Activated CD8-positive, alpha-beta T cell treated with anti-CD3 and anti-CD28 coated beads, Interleukin-2, amount 10 ng/mL, durations not matched to agents 7 days and 5 days (primary cell): ENCODE data around the gene DTX3L. TPM values are rescaled to one million over a fixed set of nuclear protein-coding genes. Genes with fewer than 3 reads are reported as not detected.
"Not testable (repeated sequence)": the region's sequence is repeated elsewhere in the genome, so short reads cannot be mapped to it uniquely, and the experiment has no call there.

Experiments
- ATAC-seq: fragments of 150-1000 bp; cut with Tn5 transposase; one replicate; pipeline ENCODE4 v1.10.0; 2021; ENCODE audit warnings: moderate library complexity
- CTCF ChIA-PET: fragments of 350-600 bp; sonication (Branson Sonifier 250); formaldehyde crosslinking; loops from one replicate; lab custom pipeline; 2021; ENCODE audit warnings: antibody characterized with exemption; lab: Charles Lee
- POLR2A ChIA-PET: fragments of 350-600 bp; sonication (Branson Sonifier 250); formaldehyde crosslinking; loops from one replicate; lab custom pipeline; 2021; ENCODE audit warnings: antibody characterized with exemption; lab: Charles Lee
- DNase-seq: peaks from one replicate; pipeline ENCODE4 v3.0.0-alpha.2; 2020
- H3K27ac Mint-ChIP-seq: one replicate; pipeline ENCODE4 v1.8.0; 2021; ENCODE audit warnings: mild to moderate bottlenecking, mixed read lengths
- H3K27me3 Mint-ChIP-seq: one replicate; pipeline ENCODE4 v1.8.0; 2021; ENCODE audit warnings: low read depth, mixed read lengths
- H3K36me3 Mint-ChIP-seq: one replicate; pipeline ENCODE4 v1.8.0; 2021; ENCODE audit warnings: low read depth, mixed read lengths
- H3K4me1 Mint-ChIP-seq: one replicate; pipeline ENCODE4 v1.8.0; 2021; ENCODE audit warnings: low read depth, mixed read lengths
- H3K4me3 Mint-ChIP-seq: one replicate; pipeline ENCODE4 v1.8.0; 2021; ENCODE audit warnings: mild to moderate bottlenecking, mixed read lengths
- H3K9me3 Mint-ChIP-seq: one replicate; pipeline ENCODE4 v1.8.0; 2022; ENCODE audit warnings: mixed read lengths; ENCODE audit not compliant: insufficient read depth
- total RNA-seq, 2 experiments: library from RNA; stranded (reverse); gene quantifications; one replicate each; pipeline ENCODE4 v1.2.3, GENCODE V29; 2021

Gene DTX3L
- total RNA-seq, 2 experiments from 2014 or later, result 124 to 127 TPM

GRCh38 chr3:122562923-122563716, 1.0 kb upstream of the DTX3L start:
- Mint-ChIP-seq H3K27ac (peak overlapping the region; percentile 99), H3K4me3 (peak overlapping the region; percentile 98), H3K36me3 (peaks cover 75% of the 10 kb centered on the region), H3K27me3 (no peaks in the 10 kb centered on the region), H3K9me3 (no peaks in the 10 kb centered on the region), H3K4me1 (peaks cover 56% of the 10 kb centered on the region)
- CTCF ChIA-PET, result interaction anchor here (1.1 to 11.0 kb wide), 4 partner anchors 116 to 170 kb away, joined by 3 to 248 read pairs (median 10); partner anchors contain the start of genes PARP14 and WDR5B
- DNase-seq, result peak; percentile 30
- POLR2A ChIA-PET, result interaction anchor here (0.6 to 5.5 kb wide), 5 partner anchors 9 to 147 kb away, joined by 3 to 101 read pairs (median 6); partner anchors contain the start of genes PARP14 and WDR5B
- ATAC-seq, result no peak

DNA sequence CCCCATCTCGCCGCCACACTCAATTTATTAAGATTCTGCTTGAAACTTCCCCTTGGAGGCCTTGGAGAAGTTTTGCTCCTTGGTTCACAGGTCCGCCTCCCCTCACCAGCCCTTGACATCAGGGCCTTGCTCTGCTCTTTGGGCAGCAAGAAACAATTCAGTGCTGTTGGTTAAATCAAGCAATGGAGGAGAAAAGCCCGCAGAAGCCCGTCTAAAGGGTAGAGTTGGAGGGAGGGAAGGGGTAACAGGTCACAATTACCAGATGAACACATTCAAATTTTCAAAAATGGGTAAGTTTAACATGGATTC, 467 bp upstream of the DTX3L start:
- peak overlapping the region; percentile 99 for H3K27ac Mint-ChIP-seq
- peaks cover 61% of the 10 kb centered on the region for H3K4me1 Mint-ChIP-seq
- ATAC-seq (peak; percentile 12), DNase-seq (peak; percentile 40)
- CTCF ChIA-PET, result interaction anchor here (1.1 to 11.0 kb wide), 3 partner anchors 115 to 180 kb away, joined by 3 to 248 read pairs (median 4); partner anchors contain the start of genes FAM162A and PARP14
- no peaks in the 10 kb centered on the region for H3K27me3 Mint-ChIP-seq
- H3K4me3 Mint-ChIP-seq, result peak overlapping the region; percentile 98
- H3K9me3 Mint-ChIP-seq, result no peaks in the 10 kb centered on the region
- H3K36me3 Mint-ChIP-seq, result peaks cover 77% of the 10 kb centered on the region
- POLR2A ChIA-PET, result interaction anchor here (0.6 to 5.5 kb wide), 13 partner anchors 8 to 148 kb away, joined by 3 to 101 read pairs (median 6); partner anchors contain the start of genes KPNA1, PARP14, PARP15 and WDR5B

DNA sequence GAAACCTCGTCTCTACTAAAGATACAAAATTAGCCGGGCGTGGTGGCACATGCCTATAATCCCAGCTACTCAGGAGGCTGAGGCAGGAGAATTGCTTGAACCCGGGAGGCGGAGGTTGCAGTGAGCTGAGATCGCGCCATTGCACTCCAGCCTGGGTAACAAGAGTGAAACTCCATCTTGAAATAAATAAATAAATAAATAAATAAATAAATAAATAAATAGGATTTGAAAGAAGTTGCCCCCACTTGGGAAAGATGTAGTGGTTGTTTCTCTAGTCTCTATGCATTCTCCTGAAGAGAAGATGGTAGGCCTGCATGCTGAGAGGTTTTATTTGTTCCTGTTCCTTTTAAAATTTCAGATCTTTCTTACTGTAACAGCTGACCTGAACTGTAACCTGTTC, 4.0 kb downstream of the DTX3L start:
- H3K27ac Mint-ChIP-seq, result peak overlapping the region; percentile 43
- POLR2A ChIA-PET, result interaction anchor here (1.5 kb wide), 1 partner anchor 111 kb away, joined by 3 read pairs; no protein-coding TSS in a partner anchor
- DNase-seq, H3K27me3 Mint-ChIP-seq, H3K4me3 Mint-ChIP-seq, ATAC-seq, H3K9me3 Mint-ChIP-seq: not testable (repeated sequence)
- peaks cover 84% of the 10 kb centered on the region for H3K36me3 Mint-ChIP-seq
- CTCF ChIA-PET, result interaction anchor here (2.4 to 2.7 kb wide), 2 partner anchors 10 to 111 kb away, joined by 6 to 15 read pairs; partner anchors contain the start of genes PARP14 and PARP15
- H3K4me1 Mint-ChIP-seq, result peaks cover 62% of the 10 kb centered on the region

DNA sequence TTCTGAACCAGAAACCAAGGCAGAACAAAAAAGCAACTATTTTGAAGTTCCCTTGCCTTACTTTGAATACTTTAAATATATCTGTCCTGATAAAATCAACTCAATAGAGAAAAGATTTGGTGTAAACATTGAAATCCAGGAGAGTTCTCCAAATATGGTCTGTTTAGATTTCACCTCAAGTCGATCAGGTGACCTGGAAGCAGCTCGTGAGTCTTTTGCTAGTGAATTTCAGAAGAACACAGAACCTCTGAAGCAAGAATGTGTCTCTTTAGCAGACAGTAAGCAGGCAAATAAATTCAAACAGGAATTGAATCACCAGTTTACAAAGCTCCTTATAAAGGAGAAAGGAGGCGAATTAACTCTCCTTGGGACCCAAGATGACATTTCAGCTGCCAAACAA, 4.6 kb downstream of the DTX3L start:
- ATAC-seq (no peak), DNase-seq (no peak)
- peaks cover 63% of the 10 kb centered on the region for H3K4me1 Mint-ChIP-seq
- ChIA-PET POLR2A (interaction anchor here (1.5 kb wide), 1 partner anchor 110 kb away, joined by 3 read pairs; no protein-coding TSS in a partner anchor), CTCF (interaction anchor here (2.4 to 2.7 kb wide), 2 partner anchors 9 to 111 kb away, joined by 6 to 15 read pairs; partner anchors contain the start of genes PARP14 and PARP15)
- no peaks in the 10 kb centered on the region for H3K27me3 Mint-ChIP-seq
- H3K36me3 Mint-ChIP-seq, result peaks cover 84% of the 10 kb centered on the region
- no peak overlapping the region for H3K4me3 Mint-ChIP-seq
- H3K27ac Mint-ChIP-seq, result peak overlapping the region; percentile 27
- no peaks in the 10 kb centered on the region for H3K9me3 Mint-ChIP-seq

GRCh38 chr3:122572940-122573412, 8.8 kb downstream of the DTX3L start:
- DNase-seq, result peak; percentile 39
- H3K27ac Mint-ChIP-seq, result peak overlapping the region; percentile 77
- no peaks in the 10 kb centered on the region for H3K9me3 Mint-ChIP-seq
- peaks cover 71% of the 10 kb centered on the region for H3K36me3 Mint-ChIP-seq
- ChIA-PET CTCF (interaction anchor here (0.9 to 3.2 kb wide), 2 partner anchors 106 to 188 kb away, joined by 3 to 21 read pairs; partner anchors contain the start of genes FAM162A and PARP14), POLR2A (interaction anchor here (6.7 kb wide), 1 partner anchor 7 kb away, joined by 63 read pairs; the partner anchor contains the start of genes DTX3L and PARP9)
- peaks cover 60% of the 10 kb centered on the region for H3K4me1 Mint-ChIP-seq
- H3K27me3 Mint-ChIP-seq, result no peaks in the 10 kb centered on the region
- H3K4me3 Mint-ChIP-seq, result no peak overlapping the region
- no peak for ATAC-seq

DNA sequence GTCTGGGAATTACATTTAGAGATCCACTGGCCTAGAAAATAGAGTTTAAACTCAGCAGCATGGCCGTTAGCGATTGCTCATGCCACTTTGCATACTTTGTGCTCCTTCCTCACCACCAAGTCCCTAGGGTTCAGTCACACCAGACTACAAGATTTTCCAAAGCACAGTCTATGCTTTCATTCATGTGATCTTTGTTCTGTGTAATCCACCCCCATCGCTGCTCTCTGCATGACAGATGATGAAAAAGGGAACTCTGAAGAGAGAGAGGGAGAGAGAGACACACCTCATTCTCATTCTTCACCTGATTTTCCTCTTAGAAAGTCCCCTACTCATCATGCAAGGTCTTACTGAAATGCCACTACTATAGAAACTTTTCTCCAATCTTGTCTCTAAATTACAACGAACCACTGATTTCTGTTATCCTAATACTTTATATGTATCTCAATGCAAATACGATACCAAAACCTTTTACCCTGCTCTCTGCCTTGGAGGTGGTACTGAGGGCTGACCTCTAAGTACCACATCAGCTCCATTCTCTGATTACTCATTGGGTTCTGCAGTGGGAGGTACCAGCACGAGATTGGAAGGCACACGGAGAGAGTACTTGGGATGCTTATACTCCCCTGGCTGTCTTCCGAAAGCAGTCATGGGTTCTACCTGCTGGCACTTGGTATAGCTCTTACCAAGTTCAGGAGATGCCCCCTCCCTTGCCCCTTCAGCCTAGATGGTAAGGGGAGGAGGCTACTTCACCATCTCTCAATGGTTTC, 12.2 kb downstream of the DTX3L start:
- Mint-ChIP-seq H3K9me3 (peaks cover 5% of the 10 kb centered on the region), H3K27ac (peak overlapping the region; percentile 69), H3K4me3 (no peak overlapping the region), H3K4me1 (peaks cover 46% of the 10 kb centered on the region), H3K27me3 (no peaks in the 10 kb centered on the region), H3K36me3 (peaks cover 59% of the 10 kb centered on the region)
- DNase-seq, result no peak
- POLR2A ChIA-PET, result interaction anchor here (0.6 to 6.7 kb wide), 4 partner anchors 11 to 937 kb away, joined by 3 to 63 read pairs (median 6); partner anchors contain the start of genes DTX3L and PARP9
- CTCF ChIA-PET, result interaction anchor here (0.7 to 3.2 kb wide), 2 partner anchors 102 to 103 kb away, joined by 3 to 21 read pairs; partner anchors contain the start of gene PARP14
- no peak for ATAC-seq

DNA sequence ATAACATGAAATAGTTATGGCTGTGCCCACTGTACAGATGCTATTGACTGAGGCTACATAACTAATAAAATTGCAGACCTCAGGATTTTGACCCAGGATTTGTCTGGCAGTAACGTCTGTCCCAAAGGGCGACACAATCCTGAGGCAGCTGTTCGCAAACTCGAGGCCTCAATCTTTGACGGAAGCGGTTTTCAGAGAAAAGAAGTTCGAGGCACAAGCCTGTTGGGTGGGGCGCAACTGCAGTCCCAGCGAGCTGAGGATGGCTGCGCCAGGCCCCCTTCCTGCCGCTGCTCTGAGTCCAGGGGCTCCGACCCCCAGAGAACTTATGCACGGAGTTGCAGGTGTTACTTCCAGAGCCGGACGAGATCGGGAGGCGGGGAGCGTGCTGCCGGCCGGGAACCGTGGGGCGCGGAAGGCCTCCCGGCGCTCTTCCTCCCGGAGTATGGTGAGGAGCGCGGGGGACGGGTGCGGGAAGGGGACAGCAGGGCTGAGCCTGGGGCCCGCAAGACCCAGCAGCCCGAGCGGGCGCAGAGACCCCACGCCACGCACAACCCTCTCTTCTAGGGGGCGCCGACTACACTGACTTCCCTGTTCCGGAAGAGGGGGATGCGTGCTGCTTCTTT, 13.4 kb downstream of the DTX3L start, which contains the start of gene PARP15:
Gene PARP15 (plus strand): TSS at position 242 of the 623 bp plus-strand sequence. CDS start 18 bp downstream, at position 260.
- Mint-ChIP-seq H3K9me3 (peaks cover 16% of the 10 kb centered on the region), H3K27ac (peak within 1 kb of the TSS; percentile 99), H3K27me3 (no peaks in the 10 kb centered on the region), H3K4me1 (peaks cover 46% of the 10 kb centered on the region), H3K36me3 (peaks cover 61% of the 10 kb centered on the region), H3K4me3 (peak within 1 kb of the TSS; percentile 100)
- POLR2A ChIA-PET, result interaction anchor here (0.8 to 6.7 kb wide), 3 partner anchors 12 to 102 kb away, joined by 3 to 63 read pairs (median 4); partner anchors contain the start of genes DTX3L and PARP9
- peak; percentile 76 for ATAC-seq
- CTCF ChIA-PET, result interaction anchor here (0.5 to 2.2 kb wide), 3 partner anchors 10 to 33 kb away, joined by 3 to 6 read pairs (median 3); no protein-coding TSS in a partner anchor
- DNase-seq, result peak; percentile 72

GRCh38 chr3:122578069-122578740, 14.1 kb downstream of the DTX3L start:
- CTCF ChIA-PET, result interaction anchor here (0.5 to 2.6 kb wide), 7 partner anchors 10 to 101 kb away, joined by 3 to 17 read pairs (median 4); partner anchors contain the start of genes DTX3L, PARP14 and PARP9
- peaks cover 42% of the 10 kb centered on the region for H3K4me1 Mint-ChIP-seq
- no peak for DNase-seq
- H3K4me3 Mint-ChIP-seq, result peak overlapping the region; percentile 100
- peak overlapping the region; percentile 99 for H3K27ac Mint-ChIP-seq
- no peaks in the 10 kb centered on the region for H3K27me3 Mint-ChIP-seq
- H3K9me3 Mint-ChIP-seq, result peaks cover 20% of the 10 kb centered on the region
- ATAC-seq, result no peak
- peaks cover 61% of the 10 kb centered on the region for H3K36me3 Mint-ChIP-seq
- POLR2A ChIA-PET, result interaction anchor here (1.1 to 6.7 kb wide), 2 partner anchors 13 to 30 kb away, joined by 4 to 63 read pairs; partner anchors contain the start of genes DTX3L and PARP9

DNA sequence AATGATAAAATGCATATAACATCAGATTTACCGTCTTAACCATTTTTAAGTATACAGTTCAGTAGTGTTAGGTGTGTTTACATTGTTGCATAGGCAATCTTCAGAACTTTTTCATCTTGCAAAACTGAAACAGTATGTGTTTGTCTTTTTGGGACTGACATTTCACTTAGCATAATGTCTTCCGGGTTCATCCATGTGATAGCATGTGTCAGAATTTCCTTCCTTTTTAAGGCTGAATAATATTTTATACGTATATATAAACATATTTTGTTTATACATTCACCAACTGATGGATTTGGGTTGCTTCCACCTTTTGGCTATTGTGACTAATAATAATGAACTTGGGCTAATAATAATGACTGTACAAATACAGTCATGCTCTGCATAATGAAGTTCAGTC, 16.3 kb downstream of the DTX3L start:
- Mint-ChIP-seq H3K27ac (no peak overlapping the region), H3K36me3 (peaks cover 66% of the 10 kb centered on the region), H3K9me3 (peaks cover 34% of the 10 kb centered on the region), H3K27me3 (no peaks in the 10 kb centered on the region), H3K4me1 (peaks cover 46% of the 10 kb centered on the region), H3K4me3 (no peak overlapping the region)
- ChIA-PET CTCF (interaction anchor here (2.6 kb wide), 1 partner anchor 99 kb away, joined by 17 read pairs; the partner anchor contains the start of gene PARP14), POLR2A (no interaction called here)
- DNase-seq, result no peak
- no peak for ATAC-seq

GRCh38 chr3:122581622-122582021, 17.5 kb downstream of the DTX3L start:
- DNase-seq (no peak), ATAC-seq (no peak)
- CTCF ChIA-PET, result interaction anchor here (1.5 kb wide), 1 partner anchor 98 kb away, joined by 11 read pairs; no protein-coding TSS in a partner anchor
- Mint-ChIP-seq H3K4me1 (peaks cover 41% of the 10 kb centered on the region), H3K9me3 (peaks cover 34% of the 10 kb centered on the region), H3K27me3 (no peaks in the 10 kb centered on the region), H3K27ac (no peak overlapping the region), H3K4me3 (no peak overlapping the region), H3K36me3 (peaks cover 66% of the 10 kb centered on the region)
- POLR2A ChIA-PET, result interaction anchor here (1.5 kb wide), 1 partner anchor 18 kb away, joined by 3 read pairs; the partner anchor contains the start of genes DTX3L and PARP9
